HEK293T (cell line): ENCODE measurements around the gene MYD88.

Source experiments
- ELF4 ChIP-seq: fragments of 450-650 bp; IDR thresholded peaks from 2 replicates; pipeline ENCODE4 v1.6.1; 2017; ENCODE audit warnings: antibody characterized with exemption
- FOXM1 ChIP-seq: fragments of 450-650 bp; IDR thresholded peaks from 2 replicates; pipeline ENCODE4 v1.6.1; 2017; ENCODE audit warnings: mild to moderate bottlenecking, borderline replicate concordance
- NFRKB ChIP-seq: fragments of 450-650 bp; IDR thresholded peaks from 2 replicates; pipeline ENCODE4 v1.6.1; 2016; ENCODE audit warnings: mild to moderate bottlenecking, moderate library complexity
- SP1 ChIP-seq: fragments of 450-650 bp; IDR thresholded peaks from 2 replicates; pipeline ENCODE4 v1.6.1; 2017

DNA sequence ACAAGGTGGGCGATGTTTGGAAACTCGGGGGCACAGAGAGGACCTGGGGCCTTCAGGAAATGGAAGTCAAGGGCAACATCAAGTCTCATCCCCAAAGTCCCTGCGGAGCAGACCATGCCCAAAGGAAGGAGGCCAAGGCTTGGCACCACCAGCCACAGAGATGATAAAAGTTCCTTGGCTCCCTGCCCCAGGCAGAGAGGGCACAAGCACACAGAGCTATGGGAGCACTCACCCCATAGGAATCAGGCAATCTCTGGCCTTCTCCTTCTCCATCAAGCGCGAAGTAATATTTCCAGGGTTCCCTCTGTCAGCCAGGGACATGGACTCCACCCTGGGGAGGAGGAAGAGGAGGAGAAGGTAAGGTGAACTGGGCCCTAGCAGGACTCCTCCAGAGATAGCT, 9.4 kb upstream of the MYD88 start:
- no peak for TF ChIP-seq FOXM1
- no peak for TF ChIP-seq SP1
- TF ChIP-seq ELF4: no peak
- TF ChIP-seq NFRKB: no peak
